GM12874 (cell line): ENCODE measurements around the gene NTSR2.

Experiments used
- CTCF ChIP-seq: IDR thresholded peaks from 2 replicates; pipeline ENCODE4 v1.5.1; 2011; ENCODE audit warnings: low read depth, mild to moderate bottlenecking, control low read depth, low read length, moderate library complexity; ENCODE audit not compliant: insufficient read depth

The NTSR2 gene

DNA sequence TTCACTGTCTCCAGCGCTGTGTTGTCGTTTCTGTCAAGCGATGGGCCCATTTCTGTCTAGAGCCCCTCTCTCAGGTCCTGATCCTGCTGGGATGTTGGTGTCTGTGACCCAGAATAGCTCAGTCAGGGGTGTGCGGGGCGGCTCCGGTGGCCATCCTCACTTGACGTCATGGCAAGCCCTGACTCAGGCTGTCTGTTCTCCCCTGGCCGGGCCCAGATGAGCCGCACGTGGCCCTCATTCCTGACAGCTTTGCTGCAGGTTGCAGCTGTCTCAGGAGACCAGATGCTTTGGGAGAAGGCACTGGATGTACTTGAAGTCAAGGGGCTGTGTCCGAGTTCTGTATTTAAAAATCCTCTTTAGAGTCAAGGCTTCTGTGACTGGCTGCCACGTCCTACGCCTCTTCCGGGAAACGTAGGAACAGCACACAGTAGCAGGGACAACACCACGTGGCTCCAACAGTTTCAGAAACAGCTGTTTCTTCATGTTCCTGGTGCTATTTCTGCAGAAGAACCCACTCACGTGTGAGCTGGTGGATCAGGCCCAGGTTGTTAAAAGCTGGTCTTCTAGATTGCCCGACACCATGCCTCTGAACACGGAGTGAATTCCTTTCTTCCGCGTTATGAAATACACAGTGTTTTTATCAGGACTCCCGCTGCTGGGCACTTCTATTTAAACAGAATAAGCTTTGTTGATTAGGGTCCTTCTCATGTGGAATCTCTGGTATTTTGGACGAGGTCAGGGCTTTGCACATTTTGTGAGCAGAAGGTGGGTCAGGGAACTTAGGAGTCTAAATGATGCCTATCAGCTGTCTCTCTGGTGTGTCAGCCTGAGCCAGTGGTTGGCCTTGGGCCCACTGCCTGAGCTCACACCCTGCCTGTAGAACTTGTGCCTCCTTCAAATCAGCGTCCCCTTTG lies 28.3 kb upstream of the NTSR2 start:
- no peak for TF ChIP-seq CTCF

GRCh38 chr2:11697103-11697871 lies 27.3 kb upstream of the NTSR2 start:
- no peak for TF ChIP-seq CTCF

- no peak for TF ChIP-seq CTCF
Measured at GRCh38 chr2:11696736-11697102, 26.7 kb upstream of the NTSR2 start.

GRCh38 chr2:11695576-11695975 lies 25.6 kb upstream of the NTSR2 start:
- TF ChIP-seq CTCF = no peak

- TF ChIP-seq CTCF = peak; percentile 82
Measured at GRCh38 chr2:11692966-11693521, 23.0 kb upstream of the NTSR2 start.

GRCh38 chr2:11691076-11691660 lies 21.2 kb upstream of the NTSR2 start:
- TF ChIP-seq CTCF = no peak
